Type B pancreatic cell (in vitro differentiated cells): ENCODE data around the gene UNC93A. TPM values are rescaled to one million over a fixed set of nuclear protein-coding genes. Genes with fewer than 3 reads are reported as not detected.

ENCODE experiments used
- DNase-seq: peaks from one replicate; pipeline ENCODE4 v3.0.0; 2021; ENCODE audit warnings: mixed read lengths; ENCODE audit not compliant: unreplicated experiment; ENCODE audit errors: extremely low spot score
- H3K27ac Mint-ChIP-seq: 2 replicates; pipeline ENCODE4 v1.8.0; 2021; ENCODE audit warnings: mild to moderate bottlenecking, mixed read lengths
- H3K27me3 Mint-ChIP-seq: 2 replicates; pipeline ENCODE4 v1.8.0; 2021; ENCODE audit warnings: mixed read lengths
- H3K36me3 Mint-ChIP-seq: 2 replicates; pipeline ENCODE4 v1.8.0; 2021; ENCODE audit warnings: mixed read lengths
- H3K4me1 Mint-ChIP-seq: one replicate; pipeline ENCODE4 v1.8.0; 2021; ENCODE audit warnings: mixed read lengths; ENCODE audit not compliant: unreplicated experiment
- H3K4me3 Mint-ChIP-seq: 2 replicates; pipeline ENCODE4 v1.8.0; 2021; ENCODE audit warnings: mild to moderate bottlenecking, mixed read lengths
- H3K9me3 Mint-ChIP-seq: 2 replicates; pipeline ENCODE4 v1.8.0; 2021; ENCODE audit warnings: mixed read lengths
- total RNA-seq: library from RNA; stranded (reverse); gene quantifications from 2 replicates; pipeline ENCODE4 v1.2.1, GENCODE V29; 2021; ENCODE audit warnings: low replicate concordance
- TF ChIP-seq, protein P1 (sequence below): fragments of 200-600 bp; sonication (generic); conservative IDR thresholded peaks from 2 replicates; pipeline ENCODE4 v1.5.0; 2021; ENCODE audit warnings: antibody characterized with exemption, mild to moderate bottlenecking

Gene UNC93A
- total RNA-seq, 1 donor from 2014 or later = 3.7 TPM

DNA sequence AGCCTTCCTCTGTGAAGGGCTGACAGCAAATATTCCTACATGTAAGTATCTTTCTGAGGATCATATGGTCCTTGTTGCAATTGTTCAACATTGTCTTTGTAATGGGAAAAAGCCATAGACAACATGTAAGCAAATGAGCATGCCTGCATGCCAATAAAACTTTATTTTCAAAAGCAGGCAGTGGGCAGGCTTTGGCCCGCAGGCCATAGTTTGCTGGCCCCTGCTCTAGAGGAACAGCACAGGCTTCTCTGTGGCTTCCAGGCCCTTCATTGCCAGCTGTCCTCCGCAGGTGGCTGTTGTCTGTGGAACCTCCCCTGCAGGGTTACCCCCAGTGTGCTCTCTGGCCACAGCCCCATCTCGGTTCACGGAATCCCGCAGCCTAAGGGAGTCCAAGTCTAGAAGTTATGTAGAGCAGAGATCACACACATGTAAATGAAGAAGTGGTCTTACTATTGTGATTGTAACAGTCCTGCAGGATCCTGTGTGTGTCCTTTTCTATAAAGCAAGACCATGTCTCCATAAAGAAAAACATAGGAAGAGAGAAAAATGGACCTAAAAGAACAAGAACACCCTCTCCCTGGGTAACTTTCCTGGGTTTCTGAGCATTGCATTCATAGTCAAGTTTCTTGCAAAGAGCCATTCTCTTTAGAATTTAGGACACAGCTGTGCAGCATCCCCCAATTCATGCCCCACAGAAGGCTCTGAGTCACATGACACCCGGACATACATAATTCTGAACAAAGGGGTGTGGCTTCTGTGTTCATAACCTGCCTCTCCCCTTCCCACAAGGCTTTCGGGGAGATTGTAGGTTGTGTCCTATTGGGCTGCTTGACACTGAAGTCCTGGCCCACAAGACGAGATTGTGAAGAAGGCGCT lies 10.0 kb downstream of the UNC93A start:
- Mint-ChIP-seq H3K4me1 (no peaks in the 10 kb centered on the region), H3K4me3 (no peak overlapping the region), H3K27me3 (peaks cover 19% of the 10 kb centered on the region), H3K36me3 (peaks cover 3% of the 10 kb centered on the region), H3K9me3 (peaks cover 5% of the 10 kb centered on the region), H3K27ac (no peak overlapping the region)
- DNase-seq = no peak
- TF ChIP-seq, protein P1, sequence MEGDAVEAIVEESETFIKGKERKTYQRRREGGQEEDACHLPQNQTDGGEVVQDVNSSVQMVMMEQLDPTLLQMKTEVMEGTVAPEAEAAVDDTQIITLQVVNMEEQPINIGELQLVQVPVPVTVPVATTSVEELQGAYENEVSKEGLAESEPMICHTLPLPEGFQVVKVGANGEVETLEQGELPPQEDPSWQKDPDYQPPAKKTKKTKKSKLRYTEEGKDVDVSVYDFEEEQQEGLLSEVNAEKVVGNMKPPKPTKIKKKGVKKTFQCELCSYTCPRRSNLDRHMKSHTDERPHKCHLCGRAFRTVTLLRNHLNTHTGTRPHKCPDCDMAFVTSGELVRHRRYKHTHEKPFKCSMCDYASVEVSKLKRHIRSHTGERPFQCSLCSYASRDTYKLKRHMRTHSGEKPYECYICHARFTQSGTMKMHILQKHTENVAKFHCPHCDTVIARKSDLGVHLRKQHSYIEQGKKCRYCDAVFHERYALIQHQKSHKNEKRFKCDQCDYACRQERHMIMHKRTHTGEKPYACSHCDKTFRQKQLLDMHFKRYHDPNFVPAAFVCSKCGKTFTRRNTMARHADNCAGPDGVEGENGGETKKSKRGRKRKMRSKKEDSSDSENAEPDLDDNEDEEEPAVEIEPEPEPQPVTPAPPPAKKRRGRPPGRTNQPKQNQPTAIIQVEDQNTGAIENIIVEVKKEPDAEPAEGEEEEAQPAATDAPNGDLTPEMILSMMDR = no peak

DNA sequence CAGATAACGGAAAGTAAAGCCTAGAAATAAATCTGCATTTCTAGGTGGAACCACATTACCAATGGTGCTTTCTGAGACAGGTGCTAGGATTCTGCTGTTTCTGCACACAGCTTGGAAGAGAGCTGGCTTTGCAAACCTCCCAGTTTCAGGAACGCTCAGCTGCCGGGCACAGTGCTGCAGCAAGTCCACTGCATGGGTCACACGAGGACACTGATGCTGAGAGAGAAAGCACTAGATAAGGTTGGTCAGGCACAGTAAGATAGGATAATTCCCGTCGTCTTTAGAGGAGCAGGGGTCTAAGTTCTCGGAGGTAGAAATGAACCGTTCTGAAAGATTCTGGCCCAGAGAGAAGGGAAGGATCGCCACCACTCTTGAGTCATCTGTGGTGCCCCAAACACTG lies 11.0 kb downstream of the UNC93A start:
- H3K27ac Mint-ChIP-seq = no peak overlapping the region
- peaks cover 3% of the 10 kb centered on the region for H3K36me3 Mint-ChIP-seq
- no peaks in the 10 kb centered on the region for H3K4me1 Mint-ChIP-seq
- H3K9me3 Mint-ChIP-seq = peaks cover 6% of the 10 kb centered on the region
- H3K27me3 Mint-ChIP-seq = peaks cover 18% of the 10 kb centered on the region
- H3K4me3 Mint-ChIP-seq = no peak overlapping the region
- DNase-seq = no peak
- TF ChIP-seq, protein P1 = no peak

DNA sequence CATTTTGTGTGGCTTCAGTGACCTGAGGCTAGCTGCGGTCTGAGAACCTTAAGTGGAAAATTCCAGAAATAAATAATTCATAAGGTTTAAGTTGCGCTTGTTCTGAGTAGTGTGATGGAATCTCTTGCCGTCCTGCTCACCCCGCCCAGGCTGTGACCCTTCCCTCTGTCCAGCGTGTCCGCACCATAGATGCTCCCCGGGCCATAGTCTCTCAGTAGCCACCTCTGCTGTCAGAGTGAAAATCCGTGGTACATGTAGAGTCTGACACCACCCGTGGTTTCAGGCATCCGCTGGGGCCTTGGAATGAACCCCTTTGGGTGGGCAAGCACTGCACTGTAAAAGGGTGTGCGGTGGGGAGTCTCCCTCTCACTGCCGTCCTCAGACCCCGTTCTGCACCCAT lies 11.7 kb downstream of the UNC93A start:
- Mint-ChIP-seq H3K27me3 (peaks cover 19% of the 10 kb centered on the region), H3K4me3 (no peak overlapping the region), H3K4me1 (no peaks in the 10 kb centered on the region), H3K9me3 (peaks cover 6% of the 10 kb centered on the region), H3K27ac (no peak overlapping the region), H3K36me3 (peaks cover 5% of the 10 kb centered on the region)
- DNase-seq = no peak
- TF ChIP-seq, protein P1 = no peak

DNA sequence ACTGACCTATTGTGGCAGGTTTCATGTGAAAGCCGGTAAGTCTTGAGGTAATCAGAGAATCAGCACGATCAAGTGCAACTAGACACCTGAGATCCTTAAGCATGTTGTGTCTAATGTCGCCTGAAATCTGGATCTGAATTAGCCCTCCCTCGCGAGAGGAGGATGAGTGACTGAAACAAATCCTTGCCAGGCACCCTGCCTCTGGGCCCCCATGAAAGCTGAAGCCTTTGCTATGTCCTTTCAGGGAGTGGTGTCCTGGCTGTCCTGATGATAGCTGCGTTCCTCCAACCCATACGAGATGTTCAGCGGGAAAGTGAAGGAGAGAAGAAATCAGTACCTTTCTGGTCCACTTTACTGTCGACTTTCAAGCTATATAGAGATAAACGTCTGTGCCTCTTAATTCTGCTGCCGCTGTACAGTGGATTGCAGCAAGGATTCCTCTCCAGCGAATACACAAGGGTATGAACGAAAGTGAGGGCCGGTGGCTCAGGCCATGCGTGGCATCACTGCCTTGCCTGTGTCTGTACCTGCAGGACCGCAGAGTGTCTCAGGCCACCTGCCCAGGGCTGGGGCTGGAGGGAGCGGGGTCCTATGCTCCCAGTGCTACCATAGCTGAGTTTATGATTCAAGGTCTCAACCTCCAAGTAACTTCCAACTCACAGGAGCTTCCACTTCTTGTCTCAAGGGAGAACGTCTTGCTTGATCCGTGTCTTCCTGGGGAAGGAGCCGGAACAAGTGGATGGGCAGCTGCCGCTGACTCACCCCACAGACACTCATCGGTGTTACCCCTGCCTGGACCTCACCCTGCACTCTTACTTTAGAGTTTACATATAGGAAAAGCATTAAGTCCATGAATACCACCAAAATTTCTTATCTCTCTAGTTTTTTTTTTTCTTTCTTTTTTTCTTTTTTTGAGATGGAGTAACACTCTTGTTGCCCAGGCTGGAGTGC lies 12.8 kb downstream of the UNC93A start:
- Mint-ChIP-seq H3K4me3 (no peak overlapping the region), H3K36me3 (peaks cover 3% of the 10 kb centered on the region), H3K4me1 (no peaks in the 10 kb centered on the region), H3K27ac (no peak overlapping the region), H3K9me3 (peaks cover 5% of the 10 kb centered on the region), H3K27me3 (peaks cover 15% of the 10 kb centered on the region)
- DNase-seq = no peak
- TF ChIP-seq, protein P1 = no peak

DNA sequence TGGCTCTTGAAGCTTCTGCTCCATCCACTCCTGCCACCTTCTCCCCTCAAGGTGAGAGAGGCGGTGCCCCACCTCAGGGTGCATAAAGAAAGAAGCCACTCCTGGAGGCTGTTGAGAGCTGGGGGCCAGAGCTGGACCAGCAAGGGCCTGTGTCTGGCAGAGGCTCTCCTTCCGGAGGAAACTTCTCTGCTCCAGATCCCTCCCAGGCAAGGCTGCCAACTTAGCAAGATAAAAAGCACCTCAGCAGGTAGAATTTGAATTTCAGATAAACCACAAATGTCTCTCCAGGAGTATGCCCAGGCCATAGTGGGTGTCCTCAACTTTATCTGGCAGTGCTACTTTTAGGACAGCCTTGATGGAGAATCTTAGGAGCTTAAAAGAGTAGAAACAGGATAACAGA lies 13.8 kb downstream of the UNC93A start:
- H3K36me3 Mint-ChIP-seq = peaks cover 3% of the 10 kb centered on the region
- no peak overlapping the region for H3K4me3 Mint-ChIP-seq
- H3K9me3 Mint-ChIP-seq = peaks cover 5% of the 10 kb centered on the region
- H3K27ac Mint-ChIP-seq = no peak overlapping the region
- no peak for DNase-seq
- TF ChIP-seq, protein P1 = no peak
- peaks cover 14% of the 10 kb centered on the region for H3K27me3 Mint-ChIP-seq
- H3K4me1 Mint-ChIP-seq = no peaks in the 10 kb centered on the region
